Astrocyte (in vitro differentiated cells and primary cell): ENCODE data around the gene RNASE11. TPM values are rescaled to one million over a fixed set of nuclear protein-coding genes. Genes with fewer than 3 reads are reported as not detected.

ENCODE experiments used
- DNase-seq: peaks from one replicate; pipeline ENCODE4 v3.0.0-alpha.2; 2010; ENCODE audit warnings: low read depth
- FAIRE-seq: peaks from 2 replicates; lab custom pipeline; 2011; peaks lifted over from hg19 to GRCh38; lab: Jason Lieb, UNC
- H2AFZ ChIP-seq: 2 replicates; pipeline ENCODE4 v1.6.0; 2012; ENCODE audit warnings: low read depth, low read length, inconsistent platforms
- H3K27ac ChIP-seq: 2 replicates; pipeline ENCODE4 v1.5.1; 2011; ENCODE audit warnings: low read depth, low read length, inconsistent platforms
- H3K27me3 ChIP-seq: 2 replicates; pipeline ENCODE4 v1.6.0; 2011; ENCODE audit warnings: low read length, inconsistent platforms; ENCODE audit not compliant: insufficient read depth
- H3K36me3 ChIP-seq: 2 replicates; pipeline ENCODE4 v1.5.1; 2011; ENCODE audit warnings: low read length, inconsistent platforms; ENCODE audit not compliant: insufficient read depth
- H3K4me1 ChIP-seq: 2 replicates; pipeline ENCODE4 v1.5.1; 2011; ENCODE audit warnings: low read length, inconsistent platforms; ENCODE audit not compliant: insufficient read depth
- H3K4me2 ChIP-seq: 2 replicates; pipeline ENCODE4 v1.6.0; 2012; ENCODE audit warnings: low read length, inconsistent platforms
- H3K4me3 ChIP-seq: 2 replicates; pipeline ENCODE4 v1.5.1; 2011; ENCODE audit warnings: low read depth, mild to moderate bottlenecking, low read length, inconsistent platforms; ENCODE audit not compliant: insufficient read depth
- H3K79me2 ChIP-seq: 2 replicates; pipeline ENCODE4 v1.6.0; 2012; ENCODE audit warnings: mild to moderate bottlenecking, low read length, inconsistent platforms; ENCODE audit not compliant: insufficient read depth
- H3K9ac ChIP-seq: 2 replicates; pipeline ENCODE4 v1.6.0; 2012; ENCODE audit warnings: mild to moderate bottlenecking, low read length, inconsistent platforms
- H3K9me3 ChIP-seq: 2 replicates; pipeline ENCODE4 v1.5.1; 2012; ENCODE audit warnings: low read depth, mild to moderate bottlenecking, low read length, inconsistent platforms; ENCODE audit not compliant: insufficient read depth
- H4K20me1 ChIP-seq: 2 replicates; pipeline ENCODE4 v1.6.0; 2012; ENCODE audit warnings: low read length, inconsistent platforms; ENCODE audit not compliant: insufficient read depth
- H3K27ac Mint-ChIP-seq: one replicate; pipeline ENCODE4 v1.8.0; 2021; ENCODE audit warnings: mild to moderate bottlenecking, mixed read lengths; ENCODE audit not compliant: unreplicated experiment
- H3K27me3 Mint-ChIP-seq: one replicate; pipeline ENCODE4 v1.8.0; 2021; ENCODE audit warnings: low read depth, mixed read lengths; ENCODE audit not compliant: unreplicated experiment
- H3K36me3 Mint-ChIP-seq: one replicate; pipeline ENCODE4 v1.8.0; 2021; ENCODE audit warnings: low read depth, mixed read lengths; ENCODE audit not compliant: unreplicated experiment
- H3K4me1 Mint-ChIP-seq: one replicate; pipeline ENCODE4 v1.8.0; 2021; ENCODE audit warnings: low read depth, mixed read lengths; ENCODE audit not compliant: unreplicated experiment
- H3K4me3 Mint-ChIP-seq: one replicate; pipeline ENCODE4 v1.8.0; 2021; ENCODE audit warnings: mild to moderate bottlenecking, moderate library complexity, mixed read lengths; ENCODE audit not compliant: unreplicated experiment
- H3K9me3 Mint-ChIP-seq: one replicate; pipeline ENCODE4 v1.8.0; 2021; ENCODE audit warnings: mild to moderate bottlenecking, mixed read lengths; ENCODE audit not compliant: unreplicated experiment
- CTCF ChIP-seq: IDR thresholded peaks from 2 replicates; pipeline ENCODE4 v1.5.1; 2011; ENCODE audit warnings: low read depth, mild to moderate bottlenecking, inconsistent platforms, low read length, moderate library complexity; ENCODE audit not compliant: insufficient read depth
- EZH2 ChIP-seq: IDR thresholded peaks from 2 replicates; pipeline ENCODE4 v1.6.1; 2012; ENCODE audit warnings: mild to moderate bottlenecking, low read length, inconsistent platforms; ENCODE audit not compliant: insufficient read depth
- total RNA-seq: library from RNA; stranded (reverse); gene quantifications from 2 replicates; pipeline ENCODE4 v1.2.1, GENCODE V29; 2021

The RNASE11 gene
- total RNA-seq, 1 donor from 2014 or later: not detected

DNA sequence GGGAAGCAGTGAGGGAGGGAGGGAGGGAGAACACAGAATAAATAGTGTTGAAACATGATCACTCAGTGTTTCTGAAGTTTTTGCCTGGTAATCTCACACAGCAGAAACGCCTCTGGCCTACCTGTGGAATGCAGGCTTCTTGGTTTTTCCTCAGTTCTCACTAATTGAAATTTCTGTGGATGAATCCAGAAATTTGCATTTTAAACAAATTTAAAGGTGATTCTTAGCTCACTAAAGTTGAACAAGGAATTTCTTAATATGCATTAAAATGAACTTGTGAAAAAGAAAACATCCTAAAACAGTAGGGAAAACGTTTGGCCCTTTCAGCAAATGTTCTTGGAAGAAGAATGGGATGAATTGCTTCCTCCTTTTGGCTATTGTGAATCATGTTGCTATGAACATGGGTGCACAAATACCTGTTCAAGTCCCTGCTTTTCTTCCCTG lies 28.3 kb downstream of the RNASE11 start:
- Mint-ChIP-seq H3K4me3 (no peak overlapping the region), H3K27me3 (no peaks in the 10 kb centered on the region), H3K9me3 (no peaks in the 10 kb centered on the region), H3K27ac (no peak overlapping the region), H3K36me3 (no peaks in the 10 kb centered on the region), H3K4me1 (peaks cover 15% of the 10 kb centered on the region)
- TF ChIP-seq EZH2 (no peak), CTCF (no peak)
- Histone ChIP-seq H3K27me3 (no peaks in the 10 kb centered on the region), H3K27ac (no peak overlapping the region), H3K4me2 (no peak overlapping the region), H3K4me3 (no peak overlapping the region), H3K9ac (no peak overlapping the region), H3K79me2 (no peaks in the 10 kb centered on the region), H4K20me1 (no peaks in the 10 kb centered on the region), H3K36me3 (no peaks in the 10 kb centered on the region), H3K9me3 (no peaks in the 10 kb centered on the region), H2AFZ (no peak overlapping the region), H3K4me1 (no peaks in the 10 kb centered on the region)
- no peak for DNase-seq
- FAIRE-seq: no peak

DNA sequence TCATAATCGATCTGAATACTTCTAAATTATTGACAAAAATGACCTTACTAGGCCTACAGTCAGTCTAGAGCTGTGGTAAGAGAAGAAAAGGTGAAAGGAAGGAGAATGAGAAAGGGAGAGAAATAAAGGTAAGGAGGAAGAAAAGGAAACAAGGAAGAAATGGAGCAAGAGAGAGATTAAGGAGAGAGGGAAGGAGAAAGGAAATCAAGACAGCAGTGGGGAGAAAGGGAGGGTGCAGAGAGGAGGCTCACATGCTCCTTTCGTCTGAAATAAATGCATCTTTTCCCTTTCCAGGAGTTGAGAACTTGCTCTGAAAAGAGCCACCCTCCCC lies 30.6 kb downstream of the RNASE11 start:
- no peak for FAIRE-seq
- Histone ChIP-seq H3K9ac (no peak overlapping the region), H3K36me3 (no peaks in the 10 kb centered on the region), H3K9me3 (no peaks in the 10 kb centered on the region), H3K27me3 (no peaks in the 10 kb centered on the region), H3K4me2 (no peak overlapping the region), H2AFZ (no peak overlapping the region), H3K4me3 (no peak overlapping the region), H3K4me1 (no peaks in the 10 kb centered on the region), H3K27ac (no peak overlapping the region), H4K20me1 (no peaks in the 10 kb centered on the region), H3K79me2 (no peaks in the 10 kb centered on the region)
- no peaks in the 10 kb centered on the region for H3K27me3 Mint-ChIP-seq
- H3K4me1 Mint-ChIP-seq: peaks cover 15% of the 10 kb centered on the region
- DNase-seq: no peak
- no peaks in the 10 kb centered on the region for H3K36me3 Mint-ChIP-seq
- no peak for TF ChIP-seq EZH2
- TF ChIP-seq CTCF: no peak
- no peaks in the 10 kb centered on the region for H3K9me3 Mint-ChIP-seq
- peak overlapping the region; percentile 87 for H3K27ac Mint-ChIP-seq
- H3K4me3 Mint-ChIP-seq: peak overlapping the region; percentile 16

DNA sequence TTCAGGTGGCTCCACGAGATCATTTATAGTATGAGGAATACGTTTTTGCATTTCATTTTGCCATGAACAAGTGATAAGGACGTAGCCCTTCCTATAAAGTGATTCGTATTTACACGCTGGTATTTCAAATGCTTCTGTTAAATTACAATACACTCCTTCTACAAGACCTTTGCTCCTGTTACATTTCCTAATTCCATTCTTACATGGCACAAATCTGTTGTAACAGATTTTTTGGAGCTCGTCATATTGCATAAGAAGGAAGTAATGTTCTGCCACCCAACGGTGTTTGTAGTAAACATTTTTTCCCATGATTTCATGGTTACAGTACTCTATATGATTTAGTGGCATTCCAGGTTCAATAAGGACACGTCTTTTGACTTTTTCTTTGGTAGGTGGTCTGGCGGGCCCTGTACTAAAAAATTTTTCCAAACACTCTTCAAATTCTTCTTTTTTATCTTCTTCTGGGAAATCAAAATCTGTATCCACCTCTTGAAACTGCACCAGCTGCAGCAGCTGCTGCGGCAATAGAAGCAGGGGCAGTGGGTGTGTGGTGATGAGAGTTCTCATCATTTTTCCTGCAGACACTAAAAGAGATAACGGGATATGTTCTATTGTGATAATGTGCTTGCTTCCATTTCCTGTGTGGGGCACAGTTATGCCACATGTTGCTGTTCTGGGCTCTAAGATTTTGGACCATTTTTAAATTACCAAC lies 31.1 kb downstream of the RNASE11 start:
- Histone ChIP-seq H3K27ac (no peak overlapping the region), H3K4me2 (no peak overlapping the region), H3K4me1 (no peaks in the 10 kb centered on the region), H3K36me3 (no peaks in the 10 kb centered on the region), H2AFZ (no peak overlapping the region), H4K20me1 (no peaks in the 10 kb centered on the region), H3K4me3 (no peak overlapping the region), H3K79me2 (no peaks in the 10 kb centered on the region), H3K9me3 (no peaks in the 10 kb centered on the region), H3K27me3 (no peaks in the 10 kb centered on the region), H3K9ac (no peak overlapping the region)
- no peaks in the 10 kb centered on the region for H3K27me3 Mint-ChIP-seq
- DNase-seq: no peak
- FAIRE-seq: no peak
- H3K36me3 Mint-ChIP-seq: no peaks in the 10 kb centered on the region
- H3K27ac Mint-ChIP-seq: peak overlapping the region; percentile 87
- H3K9me3 Mint-ChIP-seq: no peaks in the 10 kb centered on the region
- no peak overlapping the region for H3K4me3 Mint-ChIP-seq
- peaks cover 15% of the 10 kb centered on the region for H3K4me1 Mint-ChIP-seq
- TF ChIP-seq EZH2: no peak
- no peak for TF ChIP-seq CTCF
